Choroid plexus epithelial cell (primary cell): ENCODE data around the gene MAN1A2.

ENCODE experiments used
- DNase-seq: peaks from one replicate; pipeline ENCODE4 v3.0.0-alpha.2; 2010; ENCODE audit warnings: low read depth
- H3K4me3 ChIP-seq: 2 replicates; pipeline ENCODE4 v1.5.1; 2011; ENCODE audit warnings: low read depth, mild to moderate bottlenecking, control low read depth, low read length, moderate library complexity
- CTCF ChIP-seq: conservative IDR thresholded peaks from 2 replicates; pipeline ENCODE4 v1.5.1; 2011; ENCODE audit warnings: low read depth, mild to moderate bottlenecking, control low read depth, inconsistent platforms, low read length, moderate library complexity

Gene MAN1A2

DNA sequence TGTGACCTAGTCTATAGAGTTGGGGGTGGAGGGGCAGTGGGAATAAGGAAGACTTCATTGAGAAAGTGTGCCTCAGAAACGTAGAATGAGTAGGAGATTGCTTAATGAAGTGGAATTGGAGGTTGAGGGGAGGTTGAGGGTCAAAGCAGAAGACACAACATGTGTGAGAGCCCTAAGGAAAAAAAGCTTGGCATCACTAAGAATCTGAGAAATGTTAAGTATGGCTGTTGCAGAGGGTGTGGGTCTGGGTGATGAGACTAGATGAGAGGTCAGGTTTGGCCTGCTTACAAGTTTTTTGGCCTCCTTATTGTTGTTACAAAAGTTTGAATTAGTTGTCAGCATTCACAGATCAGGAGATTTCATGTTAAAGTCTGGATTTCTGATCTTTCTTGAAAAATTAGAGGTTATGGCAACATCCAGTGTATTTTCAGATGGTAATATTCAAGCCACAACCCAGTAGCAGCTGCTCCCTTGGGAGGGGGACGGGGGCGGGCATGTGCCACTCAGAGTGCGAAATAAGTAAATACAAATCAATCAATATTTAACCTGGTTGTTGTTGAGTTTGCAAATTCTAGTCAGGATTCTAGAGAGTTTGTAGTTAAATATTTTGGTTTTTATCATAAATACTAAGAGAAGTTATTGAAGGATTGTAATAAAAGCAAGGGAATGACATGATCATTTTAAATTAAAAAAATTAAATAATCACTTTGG, 4.3 kb downstream of the MAN1A2 start:
- DNase-seq = peak; percentile 91
- no peak for TF ChIP-seq CTCF
- H3K4me3 ChIP-seq = no peak overlapping the region

DNA sequence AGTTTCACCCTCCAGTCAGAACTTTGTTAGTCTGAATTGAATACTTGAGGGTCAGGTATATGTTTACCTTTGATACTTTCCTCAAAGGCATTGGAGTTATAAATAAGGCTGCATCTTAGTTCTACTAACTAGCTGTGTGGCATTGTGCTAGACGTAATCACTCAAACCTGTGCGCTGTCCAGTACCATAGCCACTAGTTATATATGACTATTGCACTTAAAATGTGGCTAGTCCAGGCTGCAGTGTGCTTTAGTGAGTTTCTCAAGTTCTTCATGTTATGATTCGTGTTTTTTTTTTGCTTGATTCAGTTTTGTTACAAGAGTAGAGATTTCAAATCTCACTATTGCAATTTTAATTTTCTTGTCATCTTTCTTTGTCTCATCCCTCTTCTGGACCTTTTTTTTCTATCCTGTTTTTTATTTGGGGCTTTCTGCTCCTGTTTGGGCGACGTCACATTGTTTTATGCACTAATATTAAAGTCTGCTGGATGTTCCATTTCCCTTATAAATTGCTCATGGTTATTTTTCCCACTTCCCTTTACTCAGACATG, 5.7 kb downstream of the MAN1A2 start:
- no peak overlapping the region for H3K4me3 ChIP-seq
- no peak for DNase-seq
- TF ChIP-seq CTCF = no peak

DNA sequence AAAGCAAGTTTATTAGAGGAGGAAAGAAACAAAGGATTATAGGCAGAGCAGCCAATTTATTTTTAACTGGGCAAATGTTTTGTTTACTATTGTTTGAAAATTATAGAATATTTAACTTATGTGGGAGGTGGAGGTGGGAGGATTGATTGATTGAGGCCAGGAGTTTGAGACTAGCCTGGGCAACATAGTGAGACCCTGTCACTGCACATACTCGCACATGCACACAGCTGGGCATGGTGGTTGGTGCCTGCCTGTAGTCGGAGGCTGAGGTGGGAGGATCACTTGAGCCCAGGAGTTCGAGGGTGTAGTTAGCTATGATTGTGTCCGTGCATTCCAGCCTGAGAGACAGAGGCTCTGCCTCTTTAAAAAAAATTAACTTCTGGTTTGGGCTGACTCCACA, 6.7 kb downstream of the MAN1A2 start:
- DNase-seq = no peak
- no peak overlapping the region for H3K4me3 ChIP-seq
- no peak for TF ChIP-seq CTCF

DNA sequence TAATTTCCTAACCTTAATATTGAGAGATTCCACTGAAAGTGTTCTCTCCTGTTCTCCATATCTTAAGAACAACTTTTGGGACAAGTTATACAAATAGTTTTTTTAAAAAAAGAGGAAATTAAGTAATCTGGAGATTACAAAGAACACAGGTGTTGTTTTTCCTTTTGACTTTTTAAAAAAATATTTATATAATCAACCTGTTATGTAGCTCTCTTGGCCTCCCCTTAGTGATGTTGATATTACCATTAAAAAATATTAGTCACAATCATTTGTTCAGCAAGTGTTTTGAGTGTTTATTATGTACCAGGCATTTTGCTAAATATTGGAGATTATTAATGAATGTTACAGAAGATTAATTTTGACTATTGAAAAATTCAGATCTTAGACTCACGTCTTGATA, 8.1 kb downstream of the MAN1A2 start:
- no peak for DNase-seq
- no peak for TF ChIP-seq CTCF
- no peak overlapping the region for H3K4me3 ChIP-seq

DNA sequence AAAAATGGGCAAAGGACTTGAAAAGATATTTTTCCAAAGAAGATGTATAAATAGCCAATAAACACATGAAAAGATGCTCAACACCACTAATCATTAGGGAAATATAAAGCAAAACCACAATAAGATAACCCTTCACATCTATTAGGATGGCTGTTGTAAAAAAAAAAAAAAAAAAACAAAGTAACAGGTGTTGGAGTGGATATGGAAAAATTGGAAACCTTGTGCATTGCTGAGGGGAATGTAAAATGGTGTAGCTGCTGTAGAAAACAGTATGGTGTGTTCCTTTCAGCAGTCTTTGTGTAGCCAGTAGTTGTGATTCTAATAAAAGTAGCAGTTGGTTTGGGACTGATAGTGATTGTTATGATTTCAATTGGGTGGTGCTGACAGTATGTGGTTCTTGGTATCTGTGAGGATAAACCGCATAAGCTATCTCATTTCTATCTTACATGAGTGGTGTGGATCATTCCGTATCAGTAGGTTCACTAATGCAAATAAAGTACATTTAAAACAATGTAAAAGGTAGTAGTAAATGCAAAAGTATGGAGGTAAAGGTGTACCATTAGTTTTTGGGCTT, 19.9 kb downstream of the MAN1A2 start:
- TF ChIP-seq CTCF = no peak
- DNase-seq = no peak
- no peak overlapping the region for H3K4me3 ChIP-seq

GRCh38 chr1:117388328-117388727, 21.1 kb downstream of the MAN1A2 start:
- no peak for TF ChIP-seq CTCF
- H3K4me3 ChIP-seq = no peak overlapping the region
- DNase-seq = no peak

DNA sequence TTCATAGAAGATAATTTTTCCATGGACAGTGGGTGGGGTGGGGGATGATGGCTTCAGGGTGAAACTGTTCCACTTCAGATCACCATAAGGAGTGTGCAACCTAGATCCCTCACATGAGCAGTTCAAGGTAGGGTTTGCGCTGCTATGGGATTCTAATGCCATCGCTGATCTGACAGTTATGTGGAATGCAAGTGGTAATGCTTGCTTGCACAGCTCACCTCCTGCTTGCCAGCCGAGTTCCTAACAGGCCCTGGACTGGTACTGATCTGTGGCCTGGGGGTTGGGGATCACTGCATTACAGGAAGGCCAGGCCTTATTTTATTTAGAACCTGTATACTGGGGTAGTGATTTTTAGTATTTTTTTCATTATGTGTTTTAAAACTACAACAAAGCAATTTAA, 22.0 kb downstream of the MAN1A2 start:
- no peak overlapping the region for H3K4me3 ChIP-seq
- DNase-seq = no peak
- no peak for TF ChIP-seq CTCF
